ENCODE data around the gene GRB14. TPM values are rescaled to one million over a fixed set of nuclear protein-coding genes. Genes with fewer than 3 reads are reported as not detected.

Gene GRB14
- total RNA-seq, 4 donors from 2014 or later: 6.5 to 14.6 (median 9.2) TPM

- Histone ChIP-seq H3K4me3 (no peak overlapping the region), H3K27ac (no peak overlapping the region), H3K27me3 (no peaks in the 10 kb centered on the region), H3K9me3 (no peaks in the 10 kb centered on the region), H3K36me3 (no peaks in the 10 kb centered on the region), H3K4me1 (peaks cover 0 to 18% (median 0%) of the 10 kb centered on the region in 4 donors)
- TF ChIP-seq EP300 (IDR thresholded peaks at IDR 0.05) (no peak), POLR2A (IDR thresholded peaks at IDR 0.05) (no peak)
- TF ChIP-seq, protein P1, sequence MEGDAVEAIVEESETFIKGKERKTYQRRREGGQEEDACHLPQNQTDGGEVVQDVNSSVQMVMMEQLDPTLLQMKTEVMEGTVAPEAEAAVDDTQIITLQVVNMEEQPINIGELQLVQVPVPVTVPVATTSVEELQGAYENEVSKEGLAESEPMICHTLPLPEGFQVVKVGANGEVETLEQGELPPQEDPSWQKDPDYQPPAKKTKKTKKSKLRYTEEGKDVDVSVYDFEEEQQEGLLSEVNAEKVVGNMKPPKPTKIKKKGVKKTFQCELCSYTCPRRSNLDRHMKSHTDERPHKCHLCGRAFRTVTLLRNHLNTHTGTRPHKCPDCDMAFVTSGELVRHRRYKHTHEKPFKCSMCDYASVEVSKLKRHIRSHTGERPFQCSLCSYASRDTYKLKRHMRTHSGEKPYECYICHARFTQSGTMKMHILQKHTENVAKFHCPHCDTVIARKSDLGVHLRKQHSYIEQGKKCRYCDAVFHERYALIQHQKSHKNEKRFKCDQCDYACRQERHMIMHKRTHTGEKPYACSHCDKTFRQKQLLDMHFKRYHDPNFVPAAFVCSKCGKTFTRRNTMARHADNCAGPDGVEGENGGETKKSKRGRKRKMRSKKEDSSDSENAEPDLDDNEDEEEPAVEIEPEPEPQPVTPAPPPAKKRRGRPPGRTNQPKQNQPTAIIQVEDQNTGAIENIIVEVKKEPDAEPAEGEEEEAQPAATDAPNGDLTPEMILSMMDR (IDR thresholded peaks at IDR 0.05): no peak
- 76 to 78% methylated on average over 2 of the region's 2 CpGs for whole genome bisulfite sequencing, 2 donors
- DNase-seq (ENCODE audit: low spot score in 2 of 2): no peak
Measured at GRCh38 chr2:164617466-164617865, 3.8 kb downstream of the GRB14 start.

DNA sequence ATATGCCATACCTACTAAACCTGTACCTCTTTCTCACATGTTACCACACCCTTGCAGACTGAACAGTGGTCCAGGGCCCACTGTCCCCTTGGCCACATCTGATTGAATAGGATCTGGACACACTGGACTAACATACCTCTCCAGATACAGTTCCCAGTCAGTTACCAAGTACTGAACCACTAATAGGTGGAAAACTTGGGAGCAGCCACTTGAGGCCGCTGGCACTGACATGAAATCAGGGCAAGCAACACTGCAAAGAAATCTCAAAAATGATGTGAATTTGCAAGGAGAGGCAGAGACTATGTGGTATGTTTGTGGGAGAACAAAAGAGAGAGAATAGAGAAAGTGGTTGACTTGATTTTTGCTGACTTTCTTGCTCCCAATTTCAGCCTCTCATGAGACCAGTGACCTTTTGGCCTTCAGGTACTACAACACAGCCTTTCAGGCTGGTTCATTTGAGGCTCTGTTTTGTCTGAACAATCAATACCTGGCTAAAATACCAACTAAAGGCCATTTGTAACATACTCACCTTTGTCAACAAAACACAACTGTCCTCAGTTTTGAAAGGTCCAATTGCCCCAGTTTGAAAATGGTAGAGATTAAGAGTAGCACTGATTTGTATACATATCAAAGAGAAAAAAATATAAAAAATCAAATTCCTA, 7.8 kb downstream of the GRB14 start:
- Histone ChIP-seq H3K27ac (no peak overlapping the region), H3K9me3 (no peaks in the 10 kb centered on the region), H3K36me3 (no peaks in the 10 kb centered on the region), H3K27me3 (no peaks in the 10 kb centered on the region), H3K4me1 (no peaks in the 10 kb centered on the region), H3K4me3 (no peak overlapping the region)
- 78 to 90% methylated on average over 1 of the region's 1 CpG for WGBS, 2 donors
- TF ChIP-seq, protein P1 (IDR thresholded peaks at IDR 0.05): no peak
- TF ChIP-seq POLR2A (IDR thresholded peaks at IDR 0.05): no peak
- TF ChIP-seq EP300 (IDR thresholded peaks at IDR 0.05): no peak
- DNase-seq (ENCODE audit: low spot score in 2 of 2): no peak

DNA sequence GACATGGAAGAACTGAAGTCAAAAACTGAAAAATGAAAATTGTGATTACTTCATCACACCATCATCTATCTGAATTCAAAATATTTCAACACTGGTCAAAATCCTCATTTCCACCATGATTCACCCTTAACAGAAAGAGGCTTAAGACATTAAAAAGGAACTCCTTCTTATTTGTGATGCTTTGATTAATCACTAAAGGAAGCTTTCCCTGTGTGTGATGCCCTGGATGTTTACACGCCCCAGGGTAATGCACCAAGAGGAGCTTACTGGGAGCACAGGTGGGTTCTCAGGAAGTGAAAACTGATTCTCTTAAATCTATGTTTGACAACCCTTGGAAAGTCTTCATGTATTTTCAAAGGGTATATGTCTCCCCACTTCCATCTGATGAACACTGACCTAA, 11.5 kb downstream of the GRB14 start:
- Histone ChIP-seq H3K27ac (no peak overlapping the region), H3K4me1 (peaks cover 0 to 19% (median 2%) of the 10 kb centered on the region in 4 donors), H3K36me3 (no peaks in the 10 kb centered on the region), H3K4me3 (no peak overlapping the region), H3K9me3 (no peaks in the 10 kb centered on the region), H3K27me3 (no peaks in the 10 kb centered on the region)
- TF ChIP-seq EP300 (IDR thresholded peaks at IDR 0.05): no peak
- TF ChIP-seq, protein P1 (IDR thresholded peaks at IDR 0.05): no peak
- TF ChIP-seq POLR2A (IDR thresholded peaks at IDR 0.05): no peak
- DNase-seq (ENCODE audit: low spot score in 2 of 2): no peak
- 95 to 97% methylated on average over 1 of the region's 1 CpG for WGBS, 2 donors

GRCh38 chr2:164606557-164606956, 14.7 kb downstream of the GRB14 start:
- peak in 1 of 2 donors; percentile 34 for TF ChIP-seq EP300 (IDR thresholded peaks at IDR 0.05)
- TF ChIP-seq POLR2A (IDR thresholded peaks at IDR 0.05): no peak
- peak overlapping the region in 2 of 4 donors; percentile 60 to 72 for H3K27ac ChIP-seq

DNA sequence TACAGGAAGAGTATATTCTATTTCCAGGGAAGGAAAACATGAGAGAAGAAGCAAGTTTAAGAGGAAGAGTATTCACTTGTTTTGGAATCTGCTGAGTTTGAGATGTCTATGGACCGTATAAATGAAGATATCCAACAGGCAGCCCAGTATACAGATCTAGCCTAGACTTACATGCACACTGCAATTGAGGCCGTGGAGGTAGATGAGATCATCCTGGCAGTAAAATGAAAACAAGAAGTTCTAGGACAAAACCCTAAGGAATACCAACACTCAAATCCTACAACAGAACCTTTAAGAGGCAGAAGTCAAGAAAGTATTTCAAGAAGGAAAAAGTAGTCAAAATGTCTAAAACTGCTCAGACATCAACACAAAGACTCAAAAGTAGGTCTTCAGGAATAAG, 16.0 kb downstream of the GRB14 start:
- WGBS, 2 donors: 70 to 81% methylated on average over 2 of the region's 2 CpGs
- Histone ChIP-seq H3K4me1 (peaks cover 0 to 25% (median 2%) of the 10 kb centered on the region in 4 donors), H3K36me3 (no peaks in the 10 kb centered on the region), H3K4me3 (no peak overlapping the region), H3K27me3 (no peaks in the 10 kb centered on the region), H3K9me3 (no peaks in the 10 kb centered on the region), H3K27ac (peak overlapping the region in 2 of 4 donors; percentile 60 to 72)
- DNase-seq (ENCODE audit: low spot score in 2 of 2): no peak
- TF ChIP-seq POLR2A (IDR thresholded peaks at IDR 0.05) (no peak), EP300 (IDR thresholded peaks at IDR 0.05) (no peak)
- TF ChIP-seq, protein P1 (IDR thresholded peaks at IDR 0.05): no peak

More at GRCh38 chr2:164606557-164606956, 14.7 kb downstream of the GRB14 start:
- peaks cover 0 to 19% (median 2%) of the 10 kb centered on the region in 4 donors for H3K4me1 ChIP-seq
- H3K4me3 ChIP-seq: no peak overlapping the region
- WGBS, 2 donors: 16 to 34% methylated on average over 2 of the region's 2 CpGs
- no peaks in the 10 kb centered on the region for H3K27me3 ChIP-seq
- H3K9me3 ChIP-seq: no peaks in the 10 kb centered on the region
- no peaks in the 10 kb centered on the region for H3K36me3 ChIP-seq
- DNase-seq (ENCODE audit: low spot score in 2 of 2): no peak

Measured in tibial nerve (tissue), 4 donors.